Measurements from ENCODE around the gene TMEM272.

GRCh38 chr13:51794964-51795363 is 50.0 kb downstream of the TMEM272 start:
- TF ChIP-seq, protein P1, sequence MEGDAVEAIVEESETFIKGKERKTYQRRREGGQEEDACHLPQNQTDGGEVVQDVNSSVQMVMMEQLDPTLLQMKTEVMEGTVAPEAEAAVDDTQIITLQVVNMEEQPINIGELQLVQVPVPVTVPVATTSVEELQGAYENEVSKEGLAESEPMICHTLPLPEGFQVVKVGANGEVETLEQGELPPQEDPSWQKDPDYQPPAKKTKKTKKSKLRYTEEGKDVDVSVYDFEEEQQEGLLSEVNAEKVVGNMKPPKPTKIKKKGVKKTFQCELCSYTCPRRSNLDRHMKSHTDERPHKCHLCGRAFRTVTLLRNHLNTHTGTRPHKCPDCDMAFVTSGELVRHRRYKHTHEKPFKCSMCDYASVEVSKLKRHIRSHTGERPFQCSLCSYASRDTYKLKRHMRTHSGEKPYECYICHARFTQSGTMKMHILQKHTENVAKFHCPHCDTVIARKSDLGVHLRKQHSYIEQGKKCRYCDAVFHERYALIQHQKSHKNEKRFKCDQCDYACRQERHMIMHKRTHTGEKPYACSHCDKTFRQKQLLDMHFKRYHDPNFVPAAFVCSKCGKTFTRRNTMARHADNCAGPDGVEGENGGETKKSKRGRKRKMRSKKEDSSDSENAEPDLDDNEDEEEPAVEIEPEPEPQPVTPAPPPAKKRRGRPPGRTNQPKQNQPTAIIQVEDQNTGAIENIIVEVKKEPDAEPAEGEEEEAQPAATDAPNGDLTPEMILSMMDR (conservative IDR thresholded peaks at IDR 0.05; ENCODE audit: low read depth in 2 of 2), result no peak
- TF ChIP-seq JUNB (IDR thresholded peaks at IDR 0.05; ENCODE audit: unreplicated experiment) (no peak), EZH2 (IDR thresholded peaks at IDR 0.05; ENCODE audit: low read depth, unreplicated experiment) (no peak), ZNF114 (CRISPR knock-in tag; IDR thresholded peaks at IDR 0.05) (no peak), NANOG (IDR thresholded peaks at IDR 0.05; ENCODE audit: borderline replicate concordance) (no peak)

Measured in GM23338 (cell line).